LNCaP clone FGC (cell line): ENCODE results near the gene SRGAP1.

Experiments
- DNase-seq: peaks from one replicate; pipeline ENCODE4 v3.0.0-alpha.2; 2011; ENCODE audit warnings: low read depth
- H3K4me3 ChIP-seq: 2 replicates; pipeline ENCODE4 v1.5.1; 2011; ENCODE audit warnings: mild to moderate bottlenecking, low read depth, low read length, control low read depth
- CTCF ChIP-seq: IDR thresholded peaks from 2 replicates; pipeline ENCODE4 v1.5.1; 2012; ENCODE audit warnings: mild to moderate bottlenecking; ENCODE audit not compliant: control insufficient read depth, insufficient read depth; ENCODE audit errors: extremely low read depth

The SRGAP1 gene

DNA sequence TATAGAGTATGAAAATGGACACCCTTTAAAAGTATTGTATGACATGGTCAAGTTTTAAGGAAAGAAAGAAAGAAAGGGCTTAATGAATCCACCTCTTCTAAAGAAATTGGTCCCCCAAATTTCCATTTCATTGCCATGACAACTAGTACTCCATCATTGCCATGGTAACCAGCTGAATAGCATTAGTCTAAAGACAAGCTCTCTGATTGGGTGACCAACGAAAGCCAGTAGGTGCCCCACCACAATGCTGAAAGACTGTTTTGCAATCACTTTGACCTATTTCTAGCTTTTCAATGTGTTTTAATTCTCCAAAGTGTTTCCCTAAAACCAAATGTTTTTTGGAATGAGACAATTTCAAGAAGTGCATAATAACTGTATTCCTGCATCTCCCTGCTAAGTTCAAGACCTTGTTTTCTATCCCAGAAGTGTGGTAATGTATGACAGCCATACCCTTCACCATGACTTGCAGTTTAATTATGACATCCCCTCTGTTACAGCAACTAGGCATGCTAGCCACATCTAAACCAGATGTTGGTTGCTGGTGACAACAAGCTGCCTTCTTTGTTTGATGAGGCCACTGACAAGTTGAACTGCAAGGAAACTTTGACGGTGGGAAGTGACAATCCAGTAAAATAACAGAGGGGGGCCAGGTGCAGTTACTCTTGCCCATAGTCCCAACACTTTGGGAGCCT, 330.9 kb downstream of the SRGAP1 start:
- no peak for TF ChIP-seq CTCF
- DNase-seq: no peak
- no peak overlapping the region for H3K4me3 ChIP-seq

DNA sequence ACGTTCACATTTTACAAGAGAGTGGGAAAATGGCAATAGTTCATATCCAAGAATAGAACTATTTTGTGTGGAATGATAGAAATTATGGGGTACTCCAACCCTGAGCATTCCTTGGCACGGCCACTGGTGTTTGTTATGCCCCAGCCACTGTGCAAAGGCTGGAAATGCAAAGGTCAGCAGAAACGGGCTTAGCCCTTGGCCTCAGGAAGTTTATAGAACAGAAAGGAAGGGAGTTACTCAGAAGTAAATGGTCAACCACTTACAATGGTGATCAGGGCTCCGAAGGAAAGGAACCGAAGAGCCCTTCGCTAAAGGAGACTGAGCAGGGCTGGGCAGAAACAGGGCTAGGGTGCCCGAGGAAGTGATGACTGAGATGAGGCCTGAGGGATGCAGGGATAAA, 332.5 kb downstream of the SRGAP1 start:
- TF ChIP-seq CTCF: no peak

GRCh38 chr12:64178122-64178521, 333.6 kb downstream of the SRGAP1 start:
- no peak overlapping the region for H3K4me3 ChIP-seq
- no peak for TF ChIP-seq CTCF
- DNase-seq: no peak

More for the DNA sequence above, 332.5 kb downstream of the SRGAP1 start:
- H3K4me3 ChIP-seq: no peak overlapping the region
- DNase-seq: no peak

DNA sequence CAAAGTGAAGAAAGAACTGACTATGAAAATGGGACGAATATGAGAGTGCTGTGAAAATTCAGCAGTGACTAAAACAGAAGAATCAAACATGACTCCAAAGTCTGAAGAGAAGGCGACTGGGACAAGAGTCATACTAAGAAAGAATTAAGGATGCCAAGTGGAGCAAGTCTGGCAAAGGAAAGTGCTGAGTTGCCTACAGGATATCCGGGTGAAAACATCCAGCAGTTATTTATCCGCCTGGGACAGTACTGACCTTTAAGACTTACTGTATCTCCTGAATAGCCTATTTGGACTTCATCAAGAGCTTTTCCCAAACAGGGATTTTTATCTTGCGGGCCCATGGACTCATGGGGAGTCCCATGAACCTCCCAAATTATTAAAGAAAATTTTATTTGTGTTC, 336.5 kb downstream of the SRGAP1 start:
- no peak overlapping the region for H3K4me3 ChIP-seq
- no peak for TF ChIP-seq CTCF
- peak; percentile 6 for DNase-seq

DNA sequence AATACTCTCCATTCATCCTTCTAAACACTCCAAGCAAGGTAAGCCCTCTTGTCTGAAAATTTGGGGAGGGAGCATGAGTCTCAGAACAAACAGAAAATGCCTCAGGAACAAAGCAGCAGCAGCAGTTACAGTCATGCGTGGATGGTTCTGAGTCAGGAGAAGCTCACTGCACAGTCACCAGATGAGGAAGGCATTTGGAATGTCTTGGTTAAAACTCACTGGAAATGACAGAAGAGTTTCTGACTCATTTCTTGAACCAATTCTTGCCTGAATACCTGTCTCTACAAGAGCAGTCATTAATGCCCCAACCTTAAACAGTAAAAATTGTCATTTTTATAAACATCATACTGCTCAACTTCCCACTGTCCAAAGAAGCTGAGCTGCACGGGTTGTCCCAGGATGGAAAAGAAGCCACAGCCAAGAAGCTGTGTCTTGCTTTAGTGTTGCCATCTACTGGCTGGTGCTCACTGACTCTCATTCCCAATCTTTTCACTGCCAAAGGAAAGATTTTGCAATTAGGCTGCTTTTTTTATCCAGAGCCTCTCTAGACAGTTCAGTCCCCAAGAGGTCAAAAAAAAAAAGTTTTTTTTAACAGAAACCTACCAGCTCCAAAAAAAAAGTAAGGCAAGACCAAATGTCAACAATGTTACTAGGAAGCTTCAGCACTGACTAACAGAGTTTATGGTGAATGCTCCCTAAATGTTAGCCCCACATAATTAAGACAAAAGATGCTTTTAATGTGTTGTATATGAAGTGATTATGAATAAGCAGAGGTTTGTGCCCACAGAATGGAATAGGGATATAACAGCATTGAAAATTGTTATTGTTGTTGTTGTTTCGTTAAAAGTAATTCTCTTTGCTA, 337.2 kb downstream of the SRGAP1 start:
- TF ChIP-seq CTCF: peak; percentile 90
- no peak overlapping the region for H3K4me3 ChIP-seq
- peak; percentile 39 for DNase-seq

GRCh38 chr12:64184216-64184615, 339.7 kb downstream of the SRGAP1 start:
- no peak overlapping the region for H3K4me3 ChIP-seq
- DNase-seq: no peak
- no peak for TF ChIP-seq CTCF
